ENCODE measurements around the gene GRIA4.
"Not testable (repeated sequence)": the region's sequence is repeated elsewhere in the genome, so short reads cannot be mapped to it uniquely, and the experiment has no call there.

The GRIA4 gene

GRCh38 chr11:105868762-105869285, 259.0 kb downstream of the GRIA4 start:
- in situ Hi-C loops (cut with HindIII; ENCODE audit: low sequenced_read_pairs), result no loop called here
- DNase-seq (ENCODE audit: low read depth), result no peak
- H3K4me3 ChIP-seq (ENCODE audit: low read depth, low read length), result no peak overlapping the region
- TF ChIP-seq CTCF (IDR thresholded peaks at IDR 0.05; ENCODE audit: low read depth, low read length, missing control alignments), result no peak

- in situ Hi-C loops (cut with HindIII; ENCODE audit: low sequenced_read_pairs), result no loop called here
These were observed 260.7 kb downstream of the GRIA4 start for GRCh38 chr11:105870516-105871113.

GRCh38 chr11:105878510-105878909, 268.6 kb downstream of the GRIA4 start:
- in situ Hi-C loops (cut with HindIII; ENCODE audit: low sequenced_read_pairs), result no loop called here
- no peak for TF ChIP-seq CTCF (IDR thresholded peaks at IDR 0.05; ENCODE audit: low read depth, low read length, missing control alignments)
- DNase-seq (ENCODE audit: low read depth), result no peak
- H3K4me3 ChIP-seq (ENCODE audit: low read depth, low read length), result no peak overlapping the region

More at GRCh38 chr11:105870516-105871113, 260.7 kb downstream of the GRIA4 start:
- H3K4me3 ChIP-seq (ENCODE audit: low read depth, low read length), result no peak overlapping the region
- no peak for TF ChIP-seq CTCF (IDR thresholded peaks at IDR 0.05; ENCODE audit: low read depth, low read length, missing control alignments)
- no peak for DNase-seq (ENCODE audit: low read depth)

GRCh38 chr11:105878927-105879326, 269.1 kb downstream of the GRIA4 start:
- H3K4me3 ChIP-seq (ENCODE audit: low read depth, low read length); in situ Hi-C loops (cut with HindIII; ENCODE audit: low sequenced_read_pairs); DNase-seq (ENCODE audit: low read depth): not testable (repeated sequence)

- DNase-seq (ENCODE audit: low read depth), result no peak
- in situ Hi-C loops (cut with HindIII; ENCODE audit: low sequenced_read_pairs), result no loop called here
- H3K4me3 ChIP-seq (ENCODE audit: low read depth, low read length), result no peak overlapping the region
- TF ChIP-seq CTCF (IDR thresholded peaks at IDR 0.05; ENCODE audit: low read depth, low read length, missing control alignments), result no peak
These were observed 271.2 kb downstream of the GRIA4 start for GRCh38 chr11:105881027-105881426.

GRCh38 chr11:105884436-105884835, 274.6 kb downstream of the GRIA4 start:
- in situ Hi-C loops (cut with HindIII; ENCODE audit: low sequenced_read_pairs), result no loop called here
- no peak for DNase-seq (ENCODE audit: low read depth)

More at GRCh38 chr11:105884436-105884835, 274.6 kb downstream of the GRIA4 start:
- no peak for TF ChIP-seq CTCF (IDR thresholded peaks at IDR 0.05; ENCODE audit: low read depth, low read length, missing control alignments)
- H3K4me3 ChIP-seq (ENCODE audit: low read depth, low read length), result no peak overlapping the region
